Esophagus muscularis mucosa (tissue), 4 donors: ENCODE results near the gene ZNF366.
"Not testable (repeated sequence)": the region's sequence is repeated elsewhere in the genome, so short reads cannot be mapped to it uniquely, and the experiment has no call there.

Experiments used
- CTCF ChIP-seq, 3 experiments: fragments of 200-600 bp in 2 of 3; fragments of 450-650 bp in 1 of 3; sonication (generic) in 2 of 3; IDR thresholded peaks; one replicate each; pipeline ENCODE4 v1.5.1; 2017 to 2019; ENCODE audit warnings: antibody characterized with exemption in 3 of 3, mild to moderate bottlenecking in 2 of 3, moderate library complexity in 1 of 3
- EP300 ChIP-seq: sonication (generic); formaldehyde crosslinking; IDR thresholded peaks from one replicate; pipeline ENCODE4 v1.6.1; 2017; ENCODE audit warnings: antibody characterized with exemption
- POLR2A ChIP-seq: fragments of 450-650 bp; IDR thresholded peaks from one replicate; pipeline ENCODE4 v1.6.1; 2017; ENCODE audit warnings: antibody characterized with exemption, moderate library complexity, mild to moderate bottlenecking, low read depth

GRCh38 chr5:72404771-72405170 is 102.4 kb downstream of the ZNF366 start:
- not testable (repeated sequence) for TF ChIP-seq CTCF (IDR thresholded peaks at IDR 0.05); POLR2A; EP300
